GM21786 (cell line): ENCODE data around the gene LEPR.
"Not testable (repeated sequence)": the region's sequence is repeated elsewhere in the genome, so short reads cannot be mapped to it uniquely, and the experiment has no call there.

Source experiments
- ATAC-seq: cut with Tn5 transposase; IDR thresholded peaks from one replicate; pipeline ENCODE4 v1.9.1; 2021; ENCODE audit not compliant: unreplicated experiment

LEPR gene

GRCh38 chr1:65435987-65436386, 15.5 kb downstream of the LEPR start:
- ATAC-seq: no peak

GRCh38 chr1:65437616-65438015, 17.1 kb downstream of the LEPR start:
- ATAC-seq: no peak

GRCh38 chr1:65440322-65440900, 19.9 kb downstream of the LEPR start:
- no peak for ATAC-seq

- no peak for ATAC-seq
Observed at GRCh38 chr1:65440915-65441314, 20.4 kb downstream of the LEPR start.

GRCh38 chr1:65441464-65441863, 21.0 kb downstream of the LEPR start:
- ATAC-seq: no peak

- ATAC-seq: no peak
Observed at GRCh38 chr1:65442442-65442841, 22.0 kb downstream of the LEPR start.

GRCh38 chr1:65443647-65444046, 23.2 kb downstream of the LEPR start:
- ATAC-seq: no peak

- ATAC-seq: no peak
Observed at GRCh38 chr1:65444128-65444640, 23.7 kb downstream of the LEPR start.

GRCh38 chr1:65445837-65446236, 25.4 kb downstream of the LEPR start:
- ATAC-seq: no peak

- ATAC-seq: no peak
Observed at GRCh38 chr1:65449214-65449823, 28.9 kb downstream of the LEPR start.

GRCh38 chr1:65455678-65456077, 35.2 kb downstream of the LEPR start:
- ATAC-seq: not testable (repeated sequence)

- no peak for ATAC-seq
Observed at GRCh38 chr1:65456481-65456880, 36.0 kb downstream of the LEPR start.

- ATAC-seq: no peak
Observed at GRCh38 chr1:65457868-65458267, 37.4 kb downstream of the LEPR start.

- ATAC-seq: peak; percentile 32
Observed at GRCh38 chr1:65458730-65459396, 38.4 kb downstream of the LEPR start.

- ATAC-seq: peak; percentile 68
Observed at GRCh38 chr1:65459397-65459768, 38.9 kb downstream of the LEPR start.

GRCh38 chr1:65465837-65466236, 45.4 kb downstream of the LEPR start:
- ATAC-seq: not testable (repeated sequence)

GRCh38 chr1:65467536-65467935, 47.1 kb downstream of the LEPR start:
- no peak for ATAC-seq

GRCh38 chr1:65469126-65469888, 48.8 kb downstream of the LEPR start:
- ATAC-seq: no peak

GRCh38 chr1:65469889-65470340, 49.4 kb downstream of the LEPR start:
- ATAC-seq: no peak
